Measurements from ENCODE around the gene ZNF343.

Gene ZNF343

DNA sequence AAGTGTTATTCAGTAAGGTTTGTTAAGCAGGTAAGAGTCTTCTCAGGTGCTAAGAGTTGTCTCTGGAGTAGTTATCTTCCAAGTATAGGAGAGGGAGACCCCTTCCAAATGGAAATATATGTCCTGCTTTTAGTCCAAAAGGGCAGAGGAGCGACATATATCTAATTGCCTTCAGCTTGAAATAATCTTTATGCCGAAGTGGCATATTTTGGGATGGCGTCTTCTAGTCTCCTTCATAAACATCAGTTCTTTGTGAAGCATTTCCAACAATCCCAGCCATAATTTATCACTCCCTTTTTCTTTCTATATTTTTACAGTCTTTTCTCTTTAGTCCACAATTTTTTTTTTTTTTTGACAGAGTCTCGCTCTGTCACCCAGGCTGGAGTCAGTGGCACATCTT is 33.6 kb upstream of the ZNF343 start:
- no peaks in the 10 kb centered on the region for H3K9me3 ChIP-seq (ENCODE audit: insufficient read depth, low read depth, low read length)
- DNase-seq: no peak
- H3K27ac ChIP-seq (ENCODE audit: low read depth, low read length): no peak overlapping the region

DNA sequence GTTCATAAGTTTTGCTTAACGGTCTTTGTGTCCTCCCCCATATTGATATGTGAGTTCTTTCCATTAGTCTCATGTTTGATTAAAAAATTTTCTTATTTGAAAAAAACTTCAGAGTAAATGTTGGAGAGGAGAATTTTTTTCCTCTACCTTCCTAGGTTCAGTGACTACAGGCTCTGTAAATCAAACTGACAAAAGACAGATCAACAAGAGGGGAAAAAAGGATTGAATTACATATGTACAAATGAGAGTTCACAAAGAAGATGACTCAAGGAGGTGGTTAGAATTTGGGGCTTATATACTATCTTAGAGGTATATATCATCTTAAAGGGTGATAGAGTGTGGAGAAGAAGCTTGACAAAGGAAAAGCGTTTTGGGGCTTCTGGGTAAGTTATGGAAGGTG is 33.2 kb upstream of the ZNF343 start:
- Histone ChIP-seq H3K27ac (ENCODE audit: low read depth, low read length) (no peak overlapping the region), H3K79me1 (ENCODE audit: low read length) (no peaks in the 10 kb centered on the region), H4K8ac (ENCODE audit: low read depth, low read length) (no peak overlapping the region), H3K9ac (ENCODE audit: low read length) (no peak overlapping the region), H3K14ac (ENCODE audit: low read length) (no peak overlapping the region), H3K4me2 (ENCODE audit: low read length) (no peak overlapping the region), H2AFZ (ENCODE audit: insufficient read depth, low read length, poor library complexity) (no peak overlapping the region), H3K4me1 (ENCODE audit: control insufficient read depth in 1 of 2, insufficient read depth in 2 of 2, low read length in 2 of 2) (no peaks in the 10 kb centered on the region), H3K18ac (ENCODE audit: low read length) (no peak overlapping the region), H4K91ac (ENCODE audit: low read depth, low read length) (no peak overlapping the region), H2BK120ac (ENCODE audit: insufficient read depth, low read length, poor library complexity) (no peak overlapping the region), H2AK5ac (ENCODE audit: low read length) (no peak overlapping the region), H3K36me3 (ENCODE audit: control insufficient read depth in 1 of 2, insufficient read depth in 2 of 2, low read length in 2 of 2) (no peaks in the 10 kb centered on the region), H2BK5ac (ENCODE audit: low read depth, low read length, poor library complexity) (no peak overlapping the region), H3K79me2 (ENCODE audit: control insufficient read depth, insufficient read depth, low read length, poor library complexity) (no peaks in the 10 kb centered on the region), H3K9me3 (ENCODE audit: insufficient read depth, low read depth, low read length) (no peaks in the 10 kb centered on the region), H3K4ac (ENCODE audit: low read depth, low read length) (no peak overlapping the region), H3K4me3 (ENCODE audit: low read depth, low read length) (no peak overlapping the region), H3K27me3 (ENCODE audit: insufficient read depth, low read length) (no peaks in the 10 kb centered on the region), H3K23ac (ENCODE audit: low read length) (no peak overlapping the region), H4K12ac (ENCODE audit: low read depth, low read length) (no peak overlapping the region), H2BK12ac (ENCODE audit: low read length) (no peak overlapping the region)
- no CpG with 5 or more reads among the region's 2 CpGs for WGBS (ENCODE audit: extremely low coverage, insufficient coverage, insufficient read length)
- DNase-seq: no peak

More for the DNA sequence above, 33.6 kb upstream of the ZNF343 start:
- no peak overlapping the region for H4K12ac ChIP-seq (ENCODE audit: low read depth, low read length)
- H2AFZ ChIP-seq (ENCODE audit: insufficient read depth, low read length, poor library complexity): no peak overlapping the region
- H3K4me1 ChIP-seq (ENCODE audit: control insufficient read depth in 1 of 2, insufficient read depth in 2 of 2, low read length in 2 of 2): no peaks in the 10 kb centered on the region
- WGBS (ENCODE audit: extremely low coverage, insufficient coverage, insufficient read length): no CpG with 5 or more reads among the region's 4 CpGs
- no peak overlapping the region for H4K8ac ChIP-seq (ENCODE audit: low read depth, low read length)
- no peak overlapping the region for H2BK5ac ChIP-seq (ENCODE audit: low read depth, low read length, poor library complexity)
- no peak overlapping the region for H3K23ac ChIP-seq (ENCODE audit: low read length)
- H2AK5ac ChIP-seq (ENCODE audit: low read length): no peak overlapping the region
- H3K4ac ChIP-seq (ENCODE audit: low read depth, low read length): no peak overlapping the region
- H3K4me3 ChIP-seq (ENCODE audit: low read depth, low read length): no peak overlapping the region
- no peak overlapping the region for H2BK12ac ChIP-seq (ENCODE audit: low read length)
- H3K9ac ChIP-seq (ENCODE audit: low read length): no peak overlapping the region
- no peak overlapping the region for H3K4me2 ChIP-seq (ENCODE audit: low read length)
- H3K79me2 ChIP-seq (ENCODE audit: control insufficient read depth, insufficient read depth, low read length, poor library complexity): no peaks in the 10 kb centered on the region
- no peaks in the 10 kb centered on the region for H3K79me1 ChIP-seq (ENCODE audit: low read length)
- no peak overlapping the region for H3K18ac ChIP-seq (ENCODE audit: low read length)
- H3K36me3 ChIP-seq (ENCODE audit: control insufficient read depth in 1 of 2, insufficient read depth in 2 of 2, low read length in 2 of 2): no peaks in the 10 kb centered on the region
- no peaks in the 10 kb centered on the region for H3K27me3 ChIP-seq (ENCODE audit: insufficient read depth, low read length)
- no peak overlapping the region for H3K14ac ChIP-seq (ENCODE audit: low read length)
- H4K91ac ChIP-seq (ENCODE audit: low read depth, low read length): no peak overlapping the region
- H2BK120ac ChIP-seq (ENCODE audit: insufficient read depth, low read length, poor library complexity): no peak overlapping the region

DNA sequence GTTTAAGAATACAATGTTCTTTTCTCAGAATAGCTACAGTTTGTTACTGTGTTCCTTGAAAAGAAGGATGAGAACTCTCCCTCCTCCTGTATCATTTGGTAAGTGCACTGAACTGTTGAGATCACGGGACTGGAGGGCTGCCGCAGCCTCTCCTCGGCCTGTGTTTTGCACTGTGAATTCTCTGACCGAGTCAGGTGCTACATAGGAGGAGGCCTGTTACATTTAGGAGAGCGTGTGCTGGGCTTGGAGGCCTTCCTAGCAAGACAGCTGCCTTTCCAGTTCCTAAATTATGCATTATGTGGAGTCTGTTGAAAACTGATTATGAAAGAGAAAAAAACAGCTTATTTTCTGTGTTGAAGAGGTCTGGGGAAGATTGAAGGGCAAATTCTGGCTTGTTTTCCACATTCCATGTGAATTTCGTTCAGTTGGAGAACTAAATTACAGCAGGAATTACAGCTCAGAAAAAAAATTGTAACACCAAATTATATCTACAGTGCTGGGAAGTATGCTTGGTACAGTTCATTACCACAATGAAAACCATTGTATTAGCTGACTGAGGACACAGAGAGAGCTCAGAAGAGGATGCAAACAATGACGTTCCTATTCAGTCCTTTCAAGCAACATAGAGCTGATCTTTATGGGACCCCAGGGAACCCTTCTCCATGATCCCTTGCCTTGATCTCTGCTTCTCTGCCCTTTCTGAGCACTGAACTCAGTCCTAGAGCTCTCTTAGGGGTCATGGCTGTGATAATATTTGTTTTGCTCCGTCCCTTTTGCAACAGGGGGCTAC is 30.4 kb upstream of the ZNF343 start:
- no peak overlapping the region for H4K12ac ChIP-seq (ENCODE audit: low read depth, low read length)
- H3K4me1 ChIP-seq (ENCODE audit: control insufficient read depth in 1 of 2, insufficient read depth in 2 of 2, low read length in 2 of 2): no peaks in the 10 kb centered on the region
- no peaks in the 10 kb centered on the region for H3K79me1 ChIP-seq (ENCODE audit: low read length)
- H4K8ac ChIP-seq (ENCODE audit: low read depth, low read length): no peak overlapping the region
- no peak overlapping the region for H4K91ac ChIP-seq (ENCODE audit: low read depth, low read length)
- H3K23ac ChIP-seq (ENCODE audit: low read length): no peak overlapping the region
- no peak for DNase-seq
- no peaks in the 10 kb centered on the region for H3K9me3 ChIP-seq (ENCODE audit: insufficient read depth, low read depth, low read length)
- H3K14ac ChIP-seq (ENCODE audit: low read length): no peak overlapping the region
- no peaks in the 10 kb centered on the region for H3K79me2 ChIP-seq (ENCODE audit: control insufficient read depth, insufficient read depth, low read length, poor library complexity)
- H2AK5ac ChIP-seq (ENCODE audit: low read length): no peak overlapping the region
- no peak overlapping the region for H2BK120ac ChIP-seq (ENCODE audit: insufficient read depth, low read length, poor library complexity)
- no peak overlapping the region for H3K4ac ChIP-seq (ENCODE audit: low read depth, low read length)
- H2BK12ac ChIP-seq (ENCODE audit: low read length): no peak overlapping the region
- H2BK5ac ChIP-seq (ENCODE audit: low read depth, low read length, poor library complexity): no peak overlapping the region
- H3K27ac ChIP-seq (ENCODE audit: low read depth, low read length): no peak overlapping the region
- H3K18ac ChIP-seq (ENCODE audit: low read length): no peak overlapping the region
- WGBS (ENCODE audit: extremely low coverage, insufficient coverage, insufficient read length): no CpG with 5 or more reads among the region's 8 CpGs
- H3K36me3 ChIP-seq (ENCODE audit: control insufficient read depth in 1 of 2, insufficient read depth in 2 of 2, low read length in 2 of 2): no peaks in the 10 kb centered on the region
- no peak overlapping the region for H2AFZ ChIP-seq (ENCODE audit: insufficient read depth, low read length, poor library complexity)
- H3K4me3 ChIP-seq (ENCODE audit: low read depth, low read length): no peak overlapping the region
- no peak overlapping the region for H3K9ac ChIP-seq (ENCODE audit: low read length)
- H3K27me3 ChIP-seq (ENCODE audit: insufficient read depth, low read length): no peaks in the 10 kb centered on the region
- H3K4me2 ChIP-seq (ENCODE audit: low read length): no peak overlapping the region

DNA sequence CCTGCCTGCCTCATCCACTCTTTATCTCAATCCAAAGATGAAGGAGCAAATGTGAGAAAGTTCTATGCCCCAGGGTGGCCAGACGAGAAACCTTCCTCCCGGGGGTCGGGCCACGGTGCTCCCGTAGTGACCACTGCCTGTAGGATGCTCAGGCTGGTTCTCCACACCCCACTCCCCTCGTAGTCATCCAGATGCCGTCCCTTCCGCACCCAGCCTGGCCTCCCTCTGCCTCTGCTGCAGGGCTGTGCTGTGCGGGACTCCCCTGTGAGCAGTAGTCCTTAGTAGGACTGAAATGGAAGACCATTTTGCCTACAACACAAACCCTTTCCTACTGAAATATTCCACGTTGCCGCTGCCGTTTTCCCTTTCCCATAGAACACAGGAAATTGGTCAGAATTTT is 29.6 kb upstream of the ZNF343 start:
- Histone ChIP-seq H3K14ac (ENCODE audit: low read length) (no peak overlapping the region), H3K79me1 (ENCODE audit: low read length) (no peaks in the 10 kb centered on the region), H2BK12ac (ENCODE audit: low read length) (no peak overlapping the region), H3K27me3 (ENCODE audit: insufficient read depth, low read length) (no peaks in the 10 kb centered on the region), H4K8ac (ENCODE audit: low read depth, low read length) (no peak overlapping the region), H2BK5ac (ENCODE audit: low read depth, low read length, poor library complexity) (no peak overlapping the region), H3K9me3 (ENCODE audit: insufficient read depth, low read depth, low read length) (no peaks in the 10 kb centered on the region), H2BK120ac (ENCODE audit: insufficient read depth, low read length, poor library complexity) (no peak overlapping the region), H2AK5ac (ENCODE audit: low read length) (no peak overlapping the region), H3K27ac (ENCODE audit: low read depth, low read length) (no peak overlapping the region), H3K4me2 (ENCODE audit: low read length) (no peak overlapping the region), H3K9ac (ENCODE audit: low read length) (no peak overlapping the region), H4K12ac (ENCODE audit: low read depth, low read length) (no peak overlapping the region), H3K4me3 (ENCODE audit: low read depth, low read length) (no peak overlapping the region), H3K4me1 (ENCODE audit: control insufficient read depth in 1 of 2, insufficient read depth in 2 of 2, low read length in 2 of 2) (no peaks in the 10 kb centered on the region), H3K18ac (ENCODE audit: low read length) (no peak overlapping the region), H4K91ac (ENCODE audit: low read depth, low read length) (no peak overlapping the region), H3K23ac (ENCODE audit: low read length) (no peak overlapping the region), H2AFZ (ENCODE audit: insufficient read depth, low read length, poor library complexity) (no peak overlapping the region), H3K4ac (ENCODE audit: low read depth, low read length) (no peak overlapping the region), H3K79me2 (ENCODE audit: control insufficient read depth, insufficient read depth, low read length, poor library complexity) (no peaks in the 10 kb centered on the region), H3K36me3 (ENCODE audit: control insufficient read depth in 1 of 2, insufficient read depth in 2 of 2, low read length in 2 of 2) (no peaks in the 10 kb centered on the region)
- WGBS (ENCODE audit: extremely low coverage, insufficient coverage, insufficient read length): no CpG with 5 or more reads among the region's 12 CpGs
- DNase-seq: no peak

All from trophoblast cell (in vitro differentiated cells and primary cell).